Osteoblast (primary cell): Measurements from ENCODE around the gene PNPLA8. TPM values are rescaled to one million over a fixed set of nuclear protein-coding genes. Genes with fewer than 3 reads are reported as not detected.

ENCODE experiments used
- total RNA-seq: library from RNA; depleted of rRNA; stranded (reverse); fragments of >200 nt; gene quantifications from 2 replicates; pipeline ENCODE4 v1.2.3, GENCODE V29; 2012

PNPLA8 gene
- total RNA-seq, 1 donor = 37.6 TPM

Other genes starting within 250 kb of the PNPLA8 start
- gene NRCAM, start 69.7 kb downstream of the PNPLA8 start, total RNA-seq = 0.88 and 2.2 TPM in 2 replicates
- 25.7 and 28.6 TPM in 2 replicates for gene THAP5, start 43.6 kb upstream of the PNPLA8 start, total RNA-seq
- gene DNAJB9, start 43.7 kb upstream of the PNPLA8 start, total RNA-seq = 24.6 and 34.2 TPM in 2 replicates